Activated naive CD4-positive, alpha-beta T cell treated with anti-CD3 and anti-CD28 coated beads, Interleukin-2, amount 50 U/mL, for 24 hours (primary cell): Measurements from ENCODE around the gene TLR5.
A peak's percentile ranks its signal among the peaks of the same experiment; 100 is the strongest.
"Not testable (repeated sequence)": the region's sequence is repeated elsewhere in the genome, so short reads cannot be mapped to it uniquely, and the experiment has no call there.

Experiments
- H3K27ac Mint-ChIP-seq: one replicate; pipeline ENCODE4 v1.8.0; 2021; ENCODE audit warnings: mild to moderate bottlenecking, mixed read lengths
- H3K27me3 Mint-ChIP-seq: one replicate; pipeline ENCODE4 v1.8.0; 2021; ENCODE audit warnings: mixed read lengths
- H3K36me3 Mint-ChIP-seq: one replicate; pipeline ENCODE4 v1.8.0; 2021; ENCODE audit warnings: mixed read lengths
- H3K4me1 Mint-ChIP-seq: one replicate; pipeline ENCODE4 v1.8.0; 2021; ENCODE audit warnings: mixed read lengths
- H3K4me3 Mint-ChIP-seq: one replicate; pipeline ENCODE4 v1.8.0; 2021; ENCODE audit warnings: mild to moderate bottlenecking, mixed read lengths
- H3K9me3 Mint-ChIP-seq: one replicate; pipeline ENCODE4 v1.8.0; 2021; ENCODE audit warnings: mixed read lengths

TLR5 gene

GRCh38 chr1:223142795-223143536 lies at the start of gene TLR5:
Gene TLR5 (minus strand): TSS chr1:223143248. CDS start chr1:223113031, 30,217 bp downstream.
- Mint-ChIP-seq H3K4me3 (peak within 1 kb of the TSS; percentile 82), H3K27ac (peak within 1 kb of the TSS; percentile 75), H3K27me3 (no peaks in the 10 kb centered on the region), H3K4me1 (peaks cover 26% of the 10 kb centered on the region), H3K9me3 (no peaks in the 10 kb centered on the region), H3K36me3 (peaks cover 5% of the 10 kb centered on the region)

GRCh38 chr1:223189903-223190724 lies 47.1 kb upstream of the TLR5 start:
- Mint-ChIP-seq H3K27ac (peak overlapping the region; percentile 97), H3K27me3 (no peaks in the 10 kb centered on the region), H3K36me3 (peaks cover 5% of the 10 kb centered on the region), H3K4me1 (peaks cover 82% of the 10 kb centered on the region), H3K9me3 (no peaks in the 10 kb centered on the region), H3K4me3 (peak overlapping the region; percentile 74)

- Mint-ChIP-seq H3K9me3 (no peaks in the 10 kb centered on the region), H3K27ac (peak overlapping the region; percentile 97), H3K27me3 (no peaks in the 10 kb centered on the region), H3K4me3 (peak overlapping the region; percentile 74), H3K36me3 (peaks cover 5% of the 10 kb centered on the region), H3K4me1 (peaks cover 85% of the 10 kb centered on the region)
Measured at GRCh38 chr1:223189525-223189902, 46.5 kb upstream of the TLR5 start.

GRCh38 chr1:223188618-223189356 lies 45.7 kb upstream of the TLR5 start:
- H3K4me1 Mint-ChIP-seq, result peaks cover 86% of the 10 kb centered on the region

GRCh38 chr1:223186800-223187199 lies 43.8 kb upstream of the TLR5 start:
- no peak overlapping the region for H3K4me3 Mint-ChIP-seq
- peaks cover 5% of the 10 kb centered on the region for H3K36me3 Mint-ChIP-seq
- H3K27ac Mint-ChIP-seq, result no peak overlapping the region
- H3K9me3 Mint-ChIP-seq, result no peaks in the 10 kb centered on the region
- H3K4me1 Mint-ChIP-seq, result peaks cover 86% of the 10 kb centered on the region
- H3K27me3 Mint-ChIP-seq, result no peaks in the 10 kb centered on the region

More at GRCh38 chr1:223188618-223189356, 45.7 kb upstream of the TLR5 start:
- no peak overlapping the region for H3K4me3 Mint-ChIP-seq
- H3K36me3 Mint-ChIP-seq, result peaks cover 5% of the 10 kb centered on the region
- no peaks in the 10 kb centered on the region for H3K27me3 Mint-ChIP-seq
- H3K27ac Mint-ChIP-seq, result peak overlapping the region; percentile 52
- H3K9me3 Mint-ChIP-seq, result no peaks in the 10 kb centered on the region

GRCh38 chr1:223183268-223183862 lies 40.3 kb upstream of the TLR5 start:
- peaks cover 3% of the 10 kb centered on the region for H3K36me3 Mint-ChIP-seq
- H3K27me3 Mint-ChIP-seq, result no peaks in the 10 kb centered on the region
- H3K4me1 Mint-ChIP-seq, result peaks cover 77% of the 10 kb centered on the region
- no peaks in the 10 kb centered on the region for H3K9me3 Mint-ChIP-seq
- no peak overlapping the region for H3K4me3 Mint-ChIP-seq
- H3K27ac Mint-ChIP-seq, result peak overlapping the region; percentile 85

- H3K9me3 Mint-ChIP-seq, result no peaks in the 10 kb centered on the region
- H3K4me1 Mint-ChIP-seq, result peaks cover 68% of the 10 kb centered on the region
- no peak overlapping the region for H3K4me3 Mint-ChIP-seq
- H3K36me3 Mint-ChIP-seq, result no peaks in the 10 kb centered on the region
- H3K27ac Mint-ChIP-seq, result peak overlapping the region; percentile 42
- H3K27me3 Mint-ChIP-seq, result no peaks in the 10 kb centered on the region
Measured at GRCh38 chr1:223180731-223181321, 37.8 kb upstream of the TLR5 start.

- H3K4me3 Mint-ChIP-seq, result no peak overlapping the region
- H3K9me3 Mint-ChIP-seq, result no peaks in the 10 kb centered on the region
- H3K36me3 Mint-ChIP-seq, result no peaks in the 10 kb centered on the region
- no peak overlapping the region for H3K27ac Mint-ChIP-seq
- no peaks in the 10 kb centered on the region for H3K27me3 Mint-ChIP-seq
- peaks cover 66% of the 10 kb centered on the region for H3K4me1 Mint-ChIP-seq
Measured at GRCh38 chr1:223179786-223180185, 36.7 kb upstream of the TLR5 start.

- Mint-ChIP-seq H3K4me1 (peaks cover 61% of the 10 kb centered on the region), H3K27ac (peak overlapping the region; percentile 46), H3K9me3 (no peaks in the 10 kb centered on the region), H3K36me3 (no peaks in the 10 kb centered on the region), H3K27me3 (no peaks in the 10 kb centered on the region), H3K4me3 (no peak overlapping the region)
Measured at GRCh38 chr1:223179280-223179679, 36.2 kb upstream of the TLR5 start.

GRCh38 chr1:223177681-223178080 lies 34.6 kb upstream of the TLR5 start:
- Mint-ChIP-seq H3K4me3 (no peak overlapping the region), H3K27me3 (no peaks in the 10 kb centered on the region), H3K36me3 (no peaks in the 10 kb centered on the region), H3K4me1 (peaks cover 49% of the 10 kb centered on the region), H3K9me3 (no peaks in the 10 kb centered on the region), H3K27ac (no peak overlapping the region)

GRCh38 chr1:223176437-223176836 lies 33.4 kb upstream of the TLR5 start:
- Mint-ChIP-seq H3K9me3 (no peaks in the 10 kb centered on the region), H3K4me3 (no peak overlapping the region), H3K27me3 (no peaks in the 10 kb centered on the region), H3K4me1 (peaks cover 38% of the 10 kb centered on the region), H3K36me3 (no peaks in the 10 kb centered on the region), H3K27ac (no peak overlapping the region)

GRCh38 chr1:223175633-223176032 lies 32.6 kb upstream of the TLR5 start:
- H3K27ac Mint-ChIP-seq, result peak overlapping the region; percentile 52
- H3K27me3 Mint-ChIP-seq, result no peaks in the 10 kb centered on the region
- peaks cover 2% of the 10 kb centered on the region for H3K36me3 Mint-ChIP-seq
- H3K9me3 Mint-ChIP-seq, result no peaks in the 10 kb centered on the region
- H3K4me3 Mint-ChIP-seq, result no peak overlapping the region
- peaks cover 30% of the 10 kb centered on the region for H3K4me1 Mint-ChIP-seq

GRCh38 chr1:223175032-223175431 lies 32.0 kb upstream of the TLR5 start:
- Mint-ChIP-seq H3K27ac (no peak overlapping the region), H3K36me3 (peaks cover 2% of the 10 kb centered on the region), H3K9me3 (no peaks in the 10 kb centered on the region), H3K4me1 (peaks cover 24% of the 10 kb centered on the region), H3K4me3 (no peak overlapping the region), H3K27me3 (no peaks in the 10 kb centered on the region)

GRCh38 chr1:223169458-223169857 lies 26.4 kb upstream of the TLR5 start:
- not testable (repeated sequence) for H3K36me3 Mint-ChIP-seq, H3K27ac Mint-ChIP-seq, H3K9me3 Mint-ChIP-seq, H3K4me3 Mint-ChIP-seq, H3K27me3 Mint-ChIP-seq, H3K4me1 Mint-ChIP-seq

- Mint-ChIP-seq H3K27ac (peak overlapping the region; percentile 25), H3K36me3 (no peaks in the 10 kb centered on the region), H3K4me3 (no peak overlapping the region), H3K4me1 (peaks cover 20% of the 10 kb centered on the region), H3K27me3 (no peaks in the 10 kb centered on the region), H3K9me3 (no peaks in the 10 kb centered on the region)
Measured at GRCh38 chr1:223161321-223161720, 18.3 kb upstream of the TLR5 start.
